H9 (cell line): ENCODE data around the gene FAM120C. TPM values are rescaled to one million over a fixed set of nuclear protein-coding genes. Genes with fewer than 3 reads are reported as not detected.

Experiments used
- DNase-seq: peaks from one replicate; pipeline ENCODE4 v3.0.0-alpha.2; 2017
- H2AFZ ChIP-seq: one replicate; pipeline ENCODE4 v1.6.1; 2013; ENCODE audit warnings: mild to moderate bottlenecking, low read length, control low read depth, moderate library complexity
- H2AK5ac ChIP-seq: 2 replicates; pipeline ENCODE4 v1.6.1; 2013; ENCODE audit warnings: low read length, control low read depth, mixed read lengths; ENCODE audit not compliant: insufficient read length
- H2BK120ac ChIP-seq: one replicate; pipeline ENCODE4 v1.6.1; 2013; ENCODE audit warnings: low read depth, mild to moderate bottlenecking, low read length, control low read depth, inconsistent platforms; ENCODE audit not compliant: poor library complexity, severe bottlenecking
- H2BK12ac ChIP-seq: 2 replicates; pipeline ENCODE4 v1.6.1; 2013; ENCODE audit warnings: low read length, control low read depth, mixed read lengths, low read depth; ENCODE audit not compliant: insufficient read length
- H2BK15ac ChIP-seq: 2 replicates; pipeline ENCODE4 v1.6.1; 2013; ENCODE audit warnings: low read depth, low read length, control low read depth
- H2BK20ac ChIP-seq: one replicate; pipeline ENCODE4 v1.6.1; 2013; ENCODE audit warnings: low read depth, mild to moderate bottlenecking, low read length, control low read depth, inconsistent platforms; ENCODE audit not compliant: poor library complexity, severe bottlenecking
- H2BK5ac ChIP-seq: 2 replicates; pipeline ENCODE4 v1.6.1; 2013; ENCODE audit warnings: low read length, control low read depth, mixed read lengths; ENCODE audit not compliant: insufficient read length
- H3K14ac ChIP-seq: 2 replicates; pipeline ENCODE4 v1.6.1; 2013; ENCODE audit warnings: low read length, control low read depth; ENCODE audit not compliant: insufficient read depth
- H3K18ac ChIP-seq: 2 replicates; pipeline ENCODE4 v1.6.1; 2013; ENCODE audit warnings: low read depth, mild to moderate bottlenecking, mixed read lengths, low read length, control low read depth; ENCODE audit not compliant: insufficient read length
- H3K23ac ChIP-seq: 2 replicates; pipeline ENCODE4 v1.6.1; 2013; ENCODE audit warnings: low read length, control low read depth, mixed read lengths, low read depth; ENCODE audit not compliant: insufficient read length
- H3K23me2 ChIP-seq: 2 replicates; pipeline ENCODE4 v1.6.1; 2013; ENCODE audit warnings: low read depth, mild to moderate bottlenecking, mixed read lengths, low read length, control low read depth; ENCODE audit not compliant: insufficient read length, poor library complexity, severe bottlenecking
- H3K27ac ChIP-seq: 2 replicates; pipeline ENCODE4 v1.5.1; 2013; ENCODE audit warnings: low read length, control low read depth, mixed read lengths, low read depth; ENCODE audit not compliant: insufficient read length
- H3K27me3 ChIP-seq: 2 replicates; pipeline ENCODE4 v1.6.1; 2013; ENCODE audit warnings: low read length, control low read depth, inconsistent platforms; ENCODE audit not compliant: insufficient read depth
- H3K4ac ChIP-seq: 2 replicates; pipeline ENCODE4 v1.6.1; 2013; ENCODE audit warnings: low read depth, mild to moderate bottlenecking, control low read depth, inconsistent platforms, low read length, moderate library complexity
- H3K4me1 ChIP-seq: 2 replicates; pipeline ENCODE4 v1.6.1; 2013; ENCODE audit warnings: low read length, control low read depth, inconsistent platforms; ENCODE audit not compliant: insufficient read depth
- H3K4me2 ChIP-seq: 2 replicates; pipeline ENCODE4 v1.6.1; 2013; ENCODE audit warnings: low read length, control low read depth, mixed read lengths; ENCODE audit not compliant: insufficient read length, insufficient read depth
- H3K56ac ChIP-seq: 2 replicates; pipeline ENCODE4 v1.6.1; 2013; ENCODE audit warnings: low read depth, mild to moderate bottlenecking, mixed read lengths, low read length, control low read depth; ENCODE audit not compliant: insufficient read length
- H3K79me1 ChIP-seq: 2 replicates; pipeline ENCODE4 v1.6.1; 2013; ENCODE audit warnings: low read depth, mild to moderate bottlenecking, moderate library complexity, low read length, control low read depth, inconsistent platforms; ENCODE audit not compliant: insufficient read depth, poor library complexity, severe bottlenecking
- H3K79me2 ChIP-seq: 2 replicates; pipeline ENCODE4 v1.6.1; 2013; ENCODE audit warnings: low read length, control low read depth, inconsistent platforms; ENCODE audit not compliant: insufficient read depth
- H3K9ac ChIP-seq: 2 replicates; pipeline ENCODE4 v1.6.1; 2013; ENCODE audit warnings: low read length, control low read depth, mixed read lengths; ENCODE audit not compliant: insufficient read length; ENCODE audit errors: extremely low read depth
- H3K9me3 ChIP-seq: one replicate; pipeline ENCODE4 v1.6.1; 2013; ENCODE audit warnings: low read depth, low read length, inconsistent platforms; ENCODE audit not compliant: control insufficient read depth
- H3T11ph ChIP-seq: one replicate; pipeline ENCODE4 v1.6.1; 2013; ENCODE audit warnings: mild to moderate bottlenecking, low read length, control low read depth, inconsistent platforms
- H4K20me1 ChIP-seq: one replicate; pipeline ENCODE4 v1.6.1; 2013; ENCODE audit not compliant: control insufficient read depth, insufficient read length, insufficient read depth
- H4K5ac ChIP-seq: 2 replicates; pipeline ENCODE4 v1.6.1; 2013; ENCODE audit warnings: low read depth, mild to moderate bottlenecking, mixed read lengths, low read length, control low read depth; ENCODE audit not compliant: insufficient read length
- H4K8ac ChIP-seq: replicated peaks from 2 replicates; pipeline ENCODE4 v1.6.1; 2013; ENCODE audit warnings: low read length, control low read depth, mixed read lengths, low read depth; ENCODE audit not compliant: insufficient read length
- H4K91ac ChIP-seq: 2 replicates; pipeline ENCODE4 v1.6.1; 2013; ENCODE audit warnings: low read depth, mild to moderate bottlenecking, moderate library complexity, mixed read lengths, low read length, control low read depth; ENCODE audit not compliant: insufficient read length
- H3K27ac Mint-ChIP-seq, 3 experiments: 2 replicates in 2 of 3; 3 replicates in 1 of 3; pipeline ENCODE4 v1.8.0; 2020 to 2021; ENCODE audit warnings: mixed read lengths in 3 of 3, mild to moderate bottlenecking in 1 of 3, moderate library complexity in 1 of 3
- H3K27me3 Mint-ChIP-seq: 2 replicates; pipeline ENCODE4 v1.8.0; 2021; ENCODE audit warnings: low read depth, mild to moderate bottlenecking, moderate library complexity, mixed read lengths
- H3K36me3 Mint-ChIP-seq, 3 experiments: 2 replicates in 2 of 3; 3 replicates in 1 of 3; pipeline ENCODE4 v1.8.0; 2020 to 2021; ENCODE audit warnings: low read depth in 3 of 3, mixed read lengths in 3 of 3; ENCODE audit not compliant: insufficient read depth in 1 of 3
- H3K4me1 Mint-ChIP-seq, 2 experiments: 2 replicates each; pipeline ENCODE4 v1.8.0; 2020; ENCODE audit warnings: mixed read lengths in 2 of 2
- H3K4me3 Mint-ChIP-seq, 2 experiments: 2 replicates in 1 of 2; 3 replicates in 1 of 2; pipeline ENCODE4 v1.8.0; 2020 to 2021; ENCODE audit warnings: mild to moderate bottlenecking in 2 of 2, mixed read lengths in 2 of 2, moderate library complexity in 1 of 2
- H3K9me3 Mint-ChIP-seq, 2 experiments: 2 replicates in 1 of 2; 3 replicates in 1 of 2; pipeline ENCODE4 v1.8.0; 2020; ENCODE audit warnings: mild to moderate bottlenecking in 2 of 2, mixed read lengths in 2 of 2, moderate library complexity in 1 of 2
- WGBS: extraction: QIAGEN DNeasy Blood & Tissue Kit; methylation state at CpG from one replicate; pipeline ENCODE4 v1.1.7; 2013; ENCODE audit warnings: missing lambda C conversion rate, low lambda C conversion rate, mixed read lengths; ENCODE audit not compliant: insufficient read length; ENCODE audit errors: extremely low coverage; 5-methylcytosine and 5-hydroxymethylcytosine counted together
- total RNA-seq: library from RNA; stranded (reverse); gene quantifications from 2 replicates; pipeline ENCODE4 v1.2.1, GENCODE V29; 2021
- TF ChIP-seq, protein P1 (sequence below): fragments of 200-600 bp; sonication (generic); conservative IDR thresholded peaks from 3 replicates; pipeline ENCODE4 v1.8.0; 2021; ENCODE audit warnings: antibody characterized with exemption, mild to moderate bottlenecking

Gene FAM120C
- total RNA-seq, 1 experiment from 2014 or later = 9.2 TPM

DNA sequence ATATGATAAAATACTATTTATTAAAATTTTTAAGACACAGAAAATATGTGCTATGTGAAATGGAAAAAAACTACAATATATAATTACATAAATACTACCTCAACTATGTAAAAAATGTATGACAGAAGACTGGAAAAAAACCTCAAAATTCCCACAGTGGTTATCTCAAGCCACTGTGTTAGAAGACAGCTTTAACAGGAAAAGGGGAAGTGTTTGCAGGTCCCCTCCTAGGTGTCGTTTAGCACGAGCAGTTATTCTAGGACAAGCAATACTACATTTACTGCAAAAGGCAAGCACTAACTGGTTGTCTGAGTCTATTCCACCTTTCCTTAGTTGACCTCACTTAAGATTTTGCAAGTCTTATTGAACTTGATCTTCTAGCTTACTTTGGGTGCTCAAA, 93.9 kb downstream of the FAM120C start:
- H3K9me3 Mint-ChIP-seq = peaks cover 62 to 68% of the 10 kb centered on the region in 2 experiments

More for the DNA sequence above, 93.9 kb downstream of the FAM120C start:
- Histone ChIP-seq H3K9me3 (peaks cover 4% of the 10 kb centered on the region), H4K5ac (no peak overlapping the region), H3K79me2 (no peaks in the 10 kb centered on the region), H4K91ac (no peak overlapping the region), H3K23ac (no peak overlapping the region), H2AFZ (no peak overlapping the region), H3K18ac (no peak overlapping the region), H2BK12ac (no peak overlapping the region), H3K4ac (no peak overlapping the region), H2BK120ac (no peak overlapping the region), H2BK15ac (no peak overlapping the region), H4K20me1 (no peaks in the 10 kb centered on the region), H4K8ac (no peak overlapping the region), H2BK5ac (no peak overlapping the region), H2BK20ac (no peak overlapping the region), H3K4me1 (no peaks in the 10 kb centered on the region), H3K9ac (no peak overlapping the region), H3K56ac (no peak overlapping the region), H3T11ph (no peak overlapping the region), H3K4me2 (no peak overlapping the region), H3K27me3 (no peaks in the 10 kb centered on the region), H2AK5ac (no peak overlapping the region), H3K23me2 (no peaks in the 10 kb centered on the region), H3K79me1 (no peaks in the 10 kb centered on the region), H3K27ac (no peak overlapping the region), H3K14ac (no peak overlapping the region)
- TF ChIP-seq, protein P1, sequence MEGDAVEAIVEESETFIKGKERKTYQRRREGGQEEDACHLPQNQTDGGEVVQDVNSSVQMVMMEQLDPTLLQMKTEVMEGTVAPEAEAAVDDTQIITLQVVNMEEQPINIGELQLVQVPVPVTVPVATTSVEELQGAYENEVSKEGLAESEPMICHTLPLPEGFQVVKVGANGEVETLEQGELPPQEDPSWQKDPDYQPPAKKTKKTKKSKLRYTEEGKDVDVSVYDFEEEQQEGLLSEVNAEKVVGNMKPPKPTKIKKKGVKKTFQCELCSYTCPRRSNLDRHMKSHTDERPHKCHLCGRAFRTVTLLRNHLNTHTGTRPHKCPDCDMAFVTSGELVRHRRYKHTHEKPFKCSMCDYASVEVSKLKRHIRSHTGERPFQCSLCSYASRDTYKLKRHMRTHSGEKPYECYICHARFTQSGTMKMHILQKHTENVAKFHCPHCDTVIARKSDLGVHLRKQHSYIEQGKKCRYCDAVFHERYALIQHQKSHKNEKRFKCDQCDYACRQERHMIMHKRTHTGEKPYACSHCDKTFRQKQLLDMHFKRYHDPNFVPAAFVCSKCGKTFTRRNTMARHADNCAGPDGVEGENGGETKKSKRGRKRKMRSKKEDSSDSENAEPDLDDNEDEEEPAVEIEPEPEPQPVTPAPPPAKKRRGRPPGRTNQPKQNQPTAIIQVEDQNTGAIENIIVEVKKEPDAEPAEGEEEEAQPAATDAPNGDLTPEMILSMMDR = no peak
- WGBS = no CpG with 5 or more reads among the region's 2 CpGs
- H3K27ac Mint-ChIP-seq = no peak overlapping the region
- peaks cover 2 to 16% (median 8%) of the 10 kb centered on the region in 3 experiments; a peak in 6 of 7 replicates for H3K36me3 Mint-ChIP-seq
- no peak overlapping the region for H3K4me3 Mint-ChIP-seq
- H3K4me1 Mint-ChIP-seq = peaks cover 0 to 2% of the 10 kb centered on the region in 2 experiments; a peak in 1 of 4 replicates
- no peaks in the 10 kb centered on the region for H3K27me3 Mint-ChIP-seq
- no peak for DNase-seq
